GM19193 (cell line): ENCODE measurements around the gene PDE8A.

Experiments
- POLR2A ChIP-seq: IDR thresholded peaks from 4 replicates; pipeline ENCODE4 v1.6.1; 2011; ENCODE audit not compliant: insufficient read depth, insufficient read length; ENCODE audit errors: extremely low read depth

The PDE8A gene

GRCh38 chr15:85109333-85109732 lies 127.7 kb downstream of the PDE8A start:
- TF ChIP-seq POLR2A, result no peak

GRCh38 chr15:85112997-85113396 lies 131.3 kb downstream of the PDE8A start:
- no peak for TF ChIP-seq POLR2A

GRCh38 chr15:85114886-85115285 lies 133.2 kb downstream of the PDE8A start:
- no peak for TF ChIP-seq POLR2A

- no peak for TF ChIP-seq POLR2A
Measured at GRCh38 chr15:85116066-85116465, 134.4 kb downstream of the PDE8A start.

- no peak for TF ChIP-seq POLR2A
Measured at GRCh38 chr15:85116494-85116893, 134.8 kb downstream of the PDE8A start.

GRCh38 chr15:85116925-85117646 lies 135.4 kb downstream of the PDE8A start:
- TF ChIP-seq POLR2A, result no peak

- no peak for TF ChIP-seq POLR2A
Measured at GRCh38 chr15:85118173-85118572, 136.5 kb downstream of the PDE8A start.

GRCh38 chr15:85118581-85118980 lies 136.9 kb downstream of the PDE8A start:
- no peak for TF ChIP-seq POLR2A

- no peak for TF ChIP-seq POLR2A
Measured at GRCh38 chr15:85120351-85121113, 138.9 kb downstream of the PDE8A start.

GRCh38 chr15:85124173-85124572 lies 142.5 kb downstream of the PDE8A start:
- TF ChIP-seq POLR2A, result no peak

- TF ChIP-seq POLR2A, result no peak
Measured at GRCh38 chr15:85125056-85125661, 143.5 kb downstream of the PDE8A start.

- TF ChIP-seq POLR2A, result no peak
Measured at GRCh38 chr15:85128621-85129020, 147.0 kb downstream of the PDE8A start.

- no peak for TF ChIP-seq POLR2A
Measured at GRCh38 chr15:85129881-85130280, 148.2 kb downstream of the PDE8A start.

GRCh38 chr15:85131915-85132314 lies 150.3 kb downstream of the PDE8A start:
- no peak for TF ChIP-seq POLR2A

GRCh38 chr15:85133709-85134108 lies 152.1 kb downstream of the PDE8A start:
- TF ChIP-seq POLR2A, result no peak
